ENCODE data around the gene FLNB. TPM values are rescaled to one million over a fixed set of nuclear protein-coding genes. Genes with fewer than 3 reads are reported as not detected.

Gene FLNB
- total and polyA plus RNA-seq, 8 donors, result 80.1 to 126 (median 93.3) TPM

- Histone ChIP-seq H3K36me3 (no peaks in the 10 kb centered on the region), H3K9me3 (no peaks in the 10 kb centered on the region), H3K4me3 (no peak overlapping the region), H3K27ac (no peak overlapping the region), H3K4me1 (no peaks in the 10 kb centered on the region), H3K27me3 (no peaks in the 10 kb centered on the region)
- no peak for TF ChIP-seq CTCF (IDR thresholded peaks at IDR 0.05)
- intact Hi-C loops (cut with DNase I), result no loop called here
- no peak for ATAC-seq
- DNase-seq, result no peak
Observed at GRCh38 chr3:58204720-58205119, 196.5 kb downstream of the FLNB start.

DNA sequence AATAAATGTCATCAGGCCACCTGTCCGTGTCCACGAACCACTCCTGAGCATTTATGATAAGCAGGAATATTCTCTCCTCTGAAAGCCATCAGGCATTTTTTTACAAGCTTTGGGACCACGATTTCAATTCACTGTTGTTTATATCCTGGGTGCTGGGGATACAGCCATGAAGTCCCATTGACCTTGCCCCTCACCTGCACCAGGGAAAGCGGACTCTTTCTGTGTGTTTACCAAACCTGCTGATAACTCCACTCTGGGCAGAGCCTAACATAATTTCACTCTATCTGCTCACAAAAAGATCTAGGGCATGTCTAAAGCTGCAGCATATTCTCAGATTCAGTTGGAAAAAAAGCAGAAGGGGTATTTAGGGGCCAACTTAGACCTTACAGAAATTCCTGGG lies 197.8 kb downstream of the FLNB start:
- no peak overlapping the region for H3K27ac ChIP-seq
- no peak for DNase-seq
- intact Hi-C loops (cut with DNase I), result no loop called here
- H3K27me3 ChIP-seq, result no peaks in the 10 kb centered on the region
- no peaks in the 10 kb centered on the region for H3K4me1 ChIP-seq
- H3K9me3 ChIP-seq, result no peaks in the 10 kb centered on the region
- no peak for TF ChIP-seq CTCF (IDR thresholded peaks at IDR 0.05)
- no peak for ATAC-seq
- H3K36me3 ChIP-seq, result no peaks in the 10 kb centered on the region
- no peak overlapping the region for H3K4me3 ChIP-seq

DNA sequence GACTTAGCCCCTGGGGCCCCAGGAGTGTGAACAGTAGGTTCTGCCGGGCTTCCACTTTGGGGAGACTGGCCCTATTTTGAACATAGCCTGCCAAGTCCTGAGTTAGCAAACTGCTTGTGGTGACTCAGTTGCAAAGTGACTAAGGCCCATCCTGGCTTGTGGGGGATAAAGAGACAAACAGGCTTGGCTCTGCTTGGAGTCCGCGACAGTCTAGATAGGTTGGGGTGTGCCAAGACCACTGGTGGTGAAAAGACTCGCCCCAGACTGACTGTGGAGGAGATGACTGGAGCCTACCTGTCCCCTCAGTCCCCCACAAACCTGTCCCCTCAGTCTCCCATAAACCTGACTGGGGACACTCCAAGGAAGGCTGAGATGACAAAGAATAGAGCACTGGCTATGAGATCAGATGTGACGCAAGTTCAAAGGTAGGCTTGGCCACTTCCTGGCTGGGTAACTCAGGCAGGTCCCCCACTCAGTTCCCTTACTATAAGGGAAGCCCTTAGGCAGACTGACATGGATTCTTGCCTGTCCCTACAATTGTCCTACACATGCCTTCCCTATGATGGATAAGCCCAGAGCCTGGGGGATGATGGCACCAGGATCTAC lies 198.3 kb downstream of the FLNB start:
- no peaks in the 10 kb centered on the region for H3K9me3 ChIP-seq
- no peak overlapping the region for H3K27ac ChIP-seq
- intact Hi-C loops (cut with DNase I), result no loop called here
- H3K4me1 ChIP-seq, result no peaks in the 10 kb centered on the region
- H3K27me3 ChIP-seq, result no peaks in the 10 kb centered on the region
- DNase-seq, result no peak
- no peak for ATAC-seq
- H3K4me3 ChIP-seq, result no peak overlapping the region
- no peaks in the 10 kb centered on the region for H3K36me3 ChIP-seq
- TF ChIP-seq CTCF (IDR thresholded peaks at IDR 0.05), result no peak

GRCh38 chr3:58207954-58208353 lies 199.7 kb downstream of the FLNB start:
- Histone ChIP-seq H3K4me3 (no peak overlapping the region), H3K27ac (no peak overlapping the region), H3K36me3 (no peaks in the 10 kb centered on the region), H3K4me1 (no peaks in the 10 kb centered on the region), H3K27me3 (no peaks in the 10 kb centered on the region), H3K9me3 (no peaks in the 10 kb centered on the region)
- ATAC-seq (no peak), DNase-seq (no peak)
- no peak for TF ChIP-seq CTCF (IDR thresholded peaks at IDR 0.05)
- intact Hi-C loops (cut with DNase I), result no loop called here

GRCh38 chr3:58209933-58210332 lies 201.7 kb downstream of the FLNB start:
- no peak for ATAC-seq
- Histone ChIP-seq H3K27me3 (no peaks in the 10 kb centered on the region), H3K9me3 (no peaks in the 10 kb centered on the region), H3K36me3 (no peaks in the 10 kb centered on the region), H3K4me1 (peaks cover 0 to 5% of the 10 kb centered on the region in 2 donors), H3K27ac (no peak overlapping the region), H3K4me3 (no peak overlapping the region)
- no peak for DNase-seq
- intact Hi-C loops (cut with DNase I), result no loop called here
- no peak for TF ChIP-seq CTCF (IDR thresholded peaks at IDR 0.05)

Measured in left lung (tissue), 10 donors.